CD1c-positive myeloid dendritic cell (primary cell): Measurements from ENCODE around the gene ZNF816.
"Not testable (repeated sequence)": the region's sequence is repeated elsewhere in the genome, so short reads cannot be mapped to it uniquely, and the experiment has no call there.

Experiments used
- DNase-seq: peaks from one replicate; pipeline ENCODE4 v3.0.0-alpha.2; 2016; ENCODE audit errors: extremely low spot score

The ZNF816 gene

GRCh38 chr19:52959613-52960295 is 2.9 kb downstream of the ZNF816 start:
- no peak for DNase-seq

- no peak for DNase-seq
These were observed 5.1 kb downstream of the ZNF816 start for GRCh38 chr19:52957591-52957990.

DNA sequence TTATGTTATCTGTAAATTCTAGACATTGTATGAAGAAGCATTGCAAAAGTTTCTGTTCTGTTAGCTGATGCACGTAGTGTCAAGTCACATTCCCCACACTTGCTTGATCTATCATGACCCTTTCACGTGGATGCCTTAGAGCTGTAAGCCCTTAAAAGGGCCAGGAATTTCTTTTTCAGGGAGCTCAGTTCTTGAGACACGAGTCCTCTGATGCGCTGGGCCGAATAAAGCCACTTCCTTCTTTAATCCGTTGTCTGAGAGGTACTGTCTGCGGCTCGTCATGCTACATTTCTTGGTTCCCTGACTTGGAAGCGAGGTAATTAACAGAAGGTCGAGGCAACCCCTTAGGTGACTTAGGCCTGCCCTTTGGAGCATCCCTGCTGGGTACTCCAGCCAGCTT is 5.8 kb downstream of the ZNF816 start:
- no peak for DNase-seq

DNA sequence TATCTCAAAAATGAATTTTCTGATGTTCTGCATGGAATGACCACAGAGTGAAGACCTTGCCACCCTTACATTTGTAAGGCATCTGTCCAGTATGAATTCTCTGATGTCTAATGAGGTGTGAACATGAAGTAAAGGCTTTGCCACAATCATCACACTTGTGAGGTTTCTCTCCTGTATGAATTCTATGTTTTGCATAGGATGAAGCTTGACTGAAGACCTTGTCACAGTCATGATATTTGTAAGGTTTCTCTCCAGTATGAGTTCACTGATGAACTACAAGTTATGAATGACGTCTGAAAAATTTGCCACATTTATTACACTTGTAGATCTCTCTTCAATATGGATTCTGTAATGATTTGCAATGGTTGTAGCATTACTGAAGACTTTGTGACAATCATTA is 13.3 kb downstream of the ZNF816 start:
- DNase-seq: no peak

GRCh38 chr19:52948025-52948770 is 14.5 kb downstream of the ZNF816 start:
- DNase-seq: no peak

DNA sequence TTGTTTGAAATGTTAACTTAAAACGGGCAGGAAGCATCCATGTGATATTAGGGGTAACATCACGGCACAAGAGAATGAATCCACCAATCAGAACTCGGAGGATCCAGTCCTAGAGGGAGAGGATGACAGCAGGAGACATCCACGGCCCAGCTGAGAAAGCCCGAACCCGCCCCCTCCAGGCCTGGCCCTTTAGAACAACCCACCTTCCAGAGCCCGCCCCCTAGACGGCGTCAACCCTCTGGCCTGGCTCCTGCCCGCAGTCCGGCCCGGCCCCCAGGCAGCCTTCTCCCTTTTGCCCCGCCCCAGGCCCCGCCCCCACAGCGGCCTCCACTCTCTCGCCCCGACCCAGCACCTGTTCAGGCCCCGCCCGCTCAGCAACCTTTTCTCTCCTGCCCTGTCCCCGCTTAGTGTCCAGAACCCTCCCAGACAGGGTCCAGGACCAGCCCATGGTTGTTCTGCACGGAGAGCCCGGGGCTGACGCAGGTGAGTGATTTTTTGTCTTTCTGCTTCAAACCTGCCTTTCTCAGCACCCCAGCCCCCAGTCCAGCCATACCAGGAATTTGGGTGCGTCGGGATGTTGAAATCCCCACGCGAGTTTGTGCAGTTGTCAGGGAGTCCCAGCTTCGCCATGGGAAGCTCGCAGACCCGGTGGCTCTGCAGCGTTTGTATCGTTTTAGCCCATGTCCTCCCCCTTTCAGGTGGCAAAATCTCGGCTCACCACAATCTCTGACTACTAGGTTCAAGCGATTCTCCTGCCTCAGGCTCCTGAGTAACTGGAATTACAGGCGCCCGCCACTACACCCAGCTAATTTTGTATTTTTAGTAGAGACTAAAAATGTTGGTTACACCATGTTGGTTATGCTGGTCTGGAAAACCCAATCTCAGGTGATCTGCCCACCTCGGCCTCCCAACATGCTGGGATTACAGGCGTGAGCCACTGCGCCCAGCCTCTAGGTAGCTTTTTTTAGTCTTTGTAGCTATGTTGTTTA is 16.1 kb downstream of the ZNF816 start:
- DNase-seq: no peak

GRCh38 chr19:52945652-52946321 is 16.9 kb downstream of the ZNF816 start:
- no peak for DNase-seq

- DNase-seq: not testable (repeated sequence)
These were observed 17.8 kb downstream of the ZNF816 start for GRCh38 chr19:52944703-52945493.

- no peak for DNase-seq
These were observed 18.6 kb downstream of the ZNF816 start for GRCh38 chr19:52943884-52944643.

DNA sequence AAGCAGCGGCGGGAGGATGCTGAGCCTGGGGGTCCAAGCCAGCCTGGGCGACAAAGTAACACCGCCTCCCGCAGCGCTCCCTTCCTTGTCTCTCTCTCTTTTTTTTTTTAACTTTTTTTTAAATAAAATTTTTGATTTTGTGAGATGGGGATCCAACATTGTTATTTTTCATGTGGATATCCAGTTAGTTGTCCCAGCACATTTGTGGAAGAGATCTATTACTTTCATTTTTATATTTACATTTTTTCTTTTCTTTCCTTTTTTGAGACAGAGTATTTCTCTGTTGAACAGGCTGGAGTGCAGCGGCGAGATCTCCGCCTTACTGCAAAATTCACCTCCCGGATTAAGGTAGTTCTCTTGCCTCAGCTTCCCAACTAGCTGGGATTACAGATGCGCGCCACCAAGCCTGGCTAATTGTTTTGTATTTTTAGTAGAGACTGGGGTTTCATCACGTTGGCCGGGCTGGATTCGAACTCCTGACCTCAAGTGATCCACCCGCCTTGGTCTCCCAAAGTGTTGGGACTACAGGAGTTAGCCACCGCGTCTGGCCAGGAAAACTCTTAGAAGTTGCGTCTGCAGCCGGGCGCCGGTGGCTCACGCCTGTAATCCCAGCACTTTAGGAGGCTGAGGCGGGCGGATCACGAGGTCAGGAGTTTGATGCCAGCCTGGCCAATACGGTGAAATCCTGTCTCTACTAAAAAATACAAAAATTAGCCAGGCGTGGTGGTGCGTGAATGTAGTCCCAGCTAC is 19.4 kb downstream of the ZNF816 start:
- no peak for DNase-seq

GRCh38 chr19:52942386-52943133 is 20.1 kb downstream of the ZNF816 start:
- peak; percentile 96 for DNase-seq

GRCh38 chr19:52941941-52942385 is 20.7 kb downstream of the ZNF816 start:
- DNase-seq: peak; percentile 10

DNA sequence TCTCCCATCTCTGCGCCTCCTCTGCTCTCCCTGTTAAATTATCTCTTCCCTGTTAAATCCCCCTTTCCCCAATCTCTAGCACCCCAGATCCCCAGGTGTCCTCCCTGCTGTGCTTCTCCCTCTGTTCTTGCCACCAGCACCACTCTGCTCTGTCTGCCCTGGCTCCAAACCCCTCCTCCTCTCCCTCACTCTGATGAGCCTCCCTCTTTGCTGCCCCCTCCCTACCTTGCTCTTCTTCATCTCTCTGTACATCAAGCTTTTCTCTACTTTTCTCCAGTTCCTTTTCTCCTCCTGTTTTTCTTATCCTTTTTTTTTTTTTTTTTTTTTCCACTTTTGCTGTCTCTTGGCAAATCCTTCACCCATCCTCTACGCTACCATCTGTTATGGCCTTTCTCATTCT is 21.2 kb downstream of the ZNF816 start:
- DNase-seq: not testable (repeated sequence)

DNA sequence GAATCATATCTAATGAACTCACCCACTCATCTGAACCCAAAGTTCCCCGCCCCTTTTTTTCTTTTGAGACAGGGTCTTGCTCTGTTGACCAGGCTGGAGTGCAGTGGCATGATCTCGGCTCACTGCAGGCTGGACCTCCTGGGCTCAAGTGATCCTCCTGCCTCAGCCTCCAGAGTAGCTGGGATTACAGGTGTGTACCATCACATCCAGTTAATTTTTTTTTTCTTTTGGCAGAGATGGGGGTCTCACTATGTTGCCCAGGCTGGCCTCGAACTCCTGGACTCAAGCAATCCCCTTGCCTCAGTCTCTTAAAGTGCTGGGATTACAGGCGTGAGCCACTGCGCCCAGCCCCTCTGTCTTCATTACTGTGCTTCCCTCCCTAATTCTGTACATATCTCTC is 21.8 kb downstream of the ZNF816 start:
- not testable (repeated sequence) for DNase-seq

GRCh38 chr19:52938761-52939160 is 23.9 kb downstream of the ZNF816 start:
- DNase-seq: no peak

DNA sequence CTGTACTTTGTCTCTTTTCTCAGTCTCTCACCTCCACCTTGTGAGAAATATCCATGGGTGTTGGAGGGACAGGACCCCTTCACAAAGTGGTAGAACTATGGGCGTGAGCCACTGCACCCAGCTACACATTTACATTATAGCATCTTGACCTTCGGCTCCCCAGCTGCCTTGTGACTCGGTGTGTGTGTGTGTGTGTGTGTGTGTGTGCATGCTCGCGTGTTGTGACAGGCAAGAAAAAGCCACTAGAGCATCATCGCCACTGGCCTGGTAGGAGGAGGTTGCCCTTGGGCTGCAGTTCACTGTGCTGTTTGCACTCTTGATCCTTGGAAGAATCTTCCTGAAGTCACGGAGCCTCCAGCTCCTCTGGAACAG is 25.7 kb downstream of the ZNF816 start:
- DNase-seq: no peak

GRCh38 chr19:52936151-52936953 is 26.3 kb downstream of the ZNF816 start:
- DNase-seq: peak; percentile 41

- DNase-seq: no peak
These were observed 27.2 kb downstream of the ZNF816 start for GRCh38 chr19:52935434-52935833.
